ENCODE results near the gene OR52J3.

DNA sequence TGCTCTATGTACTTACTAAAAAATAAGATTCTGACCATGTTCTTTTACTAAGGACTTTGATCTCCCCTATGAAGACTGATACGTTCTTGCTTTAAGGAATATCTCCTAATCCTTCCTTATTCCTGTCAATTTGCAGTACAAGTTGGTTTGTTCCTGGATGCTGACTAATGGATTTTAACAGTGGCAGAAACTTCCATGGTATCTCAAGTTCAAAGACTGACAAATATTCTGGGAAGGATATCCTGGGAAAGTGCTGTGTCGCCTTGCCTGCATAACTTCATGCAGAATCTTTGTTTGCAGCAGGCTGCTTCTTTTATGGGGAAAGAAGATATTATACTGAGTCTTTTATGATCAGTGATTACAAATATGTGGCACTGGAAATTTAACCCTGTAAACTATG, 8.4 kb upstream of the OR52J3 start:
- TF ChIP-seq CTCF (IDR thresholded peaks at IDR 0.05) (no peak), POLR2AphosphoS5 (IDR thresholded peaks at IDR 0.05) (no peak), POLR2A (IDR thresholded peaks at IDR 0.05; ENCODE audit: low read depth) (no peak), EP300 (IDR thresholded peaks at IDR 0.05) (no peak)

All from esophagus muscularis mucosa (tissue), 4 donors.